Aorta (tissue), 5 donors: ENCODE results near the gene TNFAIP3. TPM values are rescaled to one million over a fixed set of nuclear protein-coding genes. Genes with fewer than 3 reads are reported as not detected.

Experiments
- ATAC-seq: fragments of 200-7000 bp; cut with Tn5 transposase; one replicate; pipeline ENCODE4 v1.9.1; 2022; ENCODE audit warnings: moderate library complexity; ENCODE audit not compliant: low FRiP score
- DNase-seq, 2 donors: peaks; one replicate each; pipeline ENCODE4 v3.0.0-alpha.2; 2020
- H3K27ac ChIP-seq, 2 donors: one replicate each; pipeline ENCODE4 v1.5.1; 2013; ENCODE audit warnings: low read length in 2 of 2, mild to moderate bottlenecking in 2 of 2, moderate library complexity in 2 of 2, control low read depth in 1 of 2, inconsistent platforms in 1 of 2, low read depth in 1 of 2
- H3K27me3 ChIP-seq, 2 donors: one replicate each; pipeline ENCODE4 v1.6.1; 2013; ENCODE audit warnings: control low read depth in 1 of 2, low read length in 1 of 2, mild to moderate bottlenecking in 1 of 2, moderate library complexity in 1 of 2; ENCODE audit not compliant: insufficient read depth in 2 of 2, control insufficient read depth in 1 of 2
- H3K36me3 ChIP-seq, 2 donors: one replicate each; pipeline ENCODE4 v1.6.1; 2013; ENCODE audit warnings: control low read depth in 1 of 2, low read length in 1 of 2, mild to moderate bottlenecking in 1 of 2; ENCODE audit not compliant: insufficient read depth in 2 of 2, control insufficient read depth in 1 of 2
- H3K4me1 ChIP-seq, 2 donors: one replicate each; pipeline ENCODE4 v1.6.1; 2013; ENCODE audit warnings: low read length in 2 of 2, control low read depth in 1 of 2, mild to moderate bottlenecking in 1 of 2, moderate library complexity in 1 of 2; ENCODE audit not compliant: insufficient read depth in 2 of 2, control insufficient read depth in 1 of 2
- H3K4me3 ChIP-seq, 2 donors: one replicate each; pipeline ENCODE4 v1.5.1; 2013; ENCODE audit warnings: low read length in 2 of 2, control low read depth in 1 of 2, mild to moderate bottlenecking in 1 of 2
- H3K9me3 ChIP-seq: one replicate; pipeline ENCODE4 v1.6.1; 2013; ENCODE audit warnings: mild to moderate bottlenecking, low read length; ENCODE audit not compliant: control insufficient read depth
- whole genome bisulfite sequencing, 2 donors: extraction: QIAGEN DNeasy Blood & Tissue Kit; methylation state at CpG; one replicate each; pipeline ENCODE4 v1.1.7; 2013; 5-methylcytosine and 5-hydroxymethylcytosine counted together
- intact Hi-C, 2 donors: fragments of 100-400 bp; cut with DNase I; formaldehyde crosslinking; loops; one replicate each; pipeline versions ENCODE4 v1.14.2 to v1.15.0; 2022
- polyA plus RNA-seq, 2 donors: library from polyadenylated mRNA; stranded (reverse); fragments of 200-250 nt; gene quantifications; one replicate each; pipeline ENCODE4 v1.2.3, GENCODE V29; 2013
- total RNA-seq, 2 donors: library from RNA; stranded (reverse); fragmentation: NEBNext Ultra II Directional; extraction: Animal tissue kit (Norgen Biotek cat#: 25700); gene quantifications; one replicate each; pipeline ENCODE4 v1.2.1, GENCODE V29; 2021
- donor health status: healthy with polysubstance abuse.
- donor health status: Bipolar disorder and iron deficiency.
- donor health status: DM: no; HTN: no; CAD: no.
- donor health status: DM: no; HTN: no; CAD: no.
- donor health status: DM: yes; HTN: yes; CAD: no.

Gene TNFAIP3
- total and polyA plus RNA-seq, 4 donors, result 4.9 to 40.2 (median 13.8) TPM

- intact Hi-C loops, result loop anchor here (5.0 to 10.0 kb wide), 3 partner anchors 67 to 650 kb away; partner anchors contain the start of gene IFNGR1 (in 1 of the 2)
- H3K36me3 ChIP-seq, result no peaks in the 10 kb centered on the region
- no peak overlapping the region for H3K4me3 ChIP-seq
- DNase-seq (no peak), ATAC-seq (no peak)
- H3K4me1 ChIP-seq, result no peaks in the 10 kb centered on the region
- H3K27me3 ChIP-seq, result no peaks in the 10 kb centered on the region
- no peaks in the 10 kb centered on the region for H3K9me3 ChIP-seq
- 92 to 94% methylated on average over 4 of the region's 4 CpGs for WGBS, 2 donors
- H3K27ac ChIP-seq, result no peak overlapping the region
Measured at GRCh38 chr6:137864812-137865508, 2.1 kb upstream of the TNFAIP3 start.

- H3K4me3 ChIP-seq, result peak overlapping the region; percentile 33 to 45
- WGBS, 2 donors, result 12 to 13% methylated on average over 25 of the region's 25 CpGs
- intact Hi-C loops, result loop anchor here (5.0 to 10.0 kb wide), 3 partner anchors 66 to 652 kb away; partner anchors contain the start of gene IFNGR1 (in 1 of the 2)
- no peaks in the 10 kb centered on the region for H3K4me1 ChIP-seq
- ATAC-seq, result peak; percentile 41
- DNase-seq, result no peak
- H3K9me3 ChIP-seq, result no peaks in the 10 kb centered on the region
- H3K27me3 ChIP-seq, result no peaks in the 10 kb centered on the region
- H3K36me3 ChIP-seq, result no peaks in the 10 kb centered on the region
- peak overlapping the region; percentile 4 to 40 for H3K27ac ChIP-seq
Measured at GRCh38 chr6:137866200-137866913, 702 bp upstream of the TNFAIP3 start.

DNA sequence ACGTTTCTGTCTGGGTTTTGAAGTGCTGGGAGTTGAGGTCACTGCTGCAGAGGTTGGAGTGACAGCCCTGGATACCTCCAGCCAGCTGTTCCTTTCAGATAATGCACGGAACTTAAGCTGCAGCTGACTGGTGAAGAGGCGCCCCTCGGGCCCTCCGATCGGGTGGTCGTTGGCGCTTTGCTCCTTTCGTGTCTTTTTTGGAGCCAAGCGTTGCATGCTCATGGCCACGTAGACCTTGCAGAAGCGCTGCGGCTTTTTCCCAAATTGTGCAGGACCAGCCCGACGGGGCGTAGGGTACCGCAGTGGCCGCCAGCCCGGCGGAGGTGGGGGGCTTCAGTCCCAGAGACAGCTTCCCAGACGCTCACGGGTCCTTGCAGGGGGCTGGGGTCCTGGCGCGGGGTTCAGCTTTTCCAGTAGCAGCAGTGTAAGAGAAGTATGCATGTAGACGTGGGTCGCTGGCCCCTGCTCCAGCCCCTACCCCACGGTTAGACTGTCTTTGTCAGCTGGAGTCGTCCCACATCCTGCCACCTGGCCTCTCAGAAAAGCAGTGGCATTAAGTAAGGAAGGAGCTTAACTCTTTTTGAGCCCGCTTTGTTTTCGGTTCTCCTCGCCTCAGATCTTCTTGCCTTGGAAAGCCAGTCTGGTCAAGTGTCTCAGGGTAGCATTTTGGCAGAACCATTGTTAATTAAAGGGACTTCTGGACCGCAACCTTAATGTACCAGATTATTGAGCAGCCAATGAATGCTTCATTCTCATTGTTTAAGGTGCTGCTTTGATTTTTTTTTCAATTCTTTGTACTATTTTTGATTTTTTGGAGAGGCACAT, 838 bp downstream of the TNFAIP3 start:
- H3K9me3 ChIP-seq, result no peaks in the 10 kb centered on the region
- intact Hi-C loops, result loop anchor here (5.0 to 10.0 kb wide), 3 partner anchors 64 to 653 kb away; partner anchors contain the start of gene IFNGR1 (in 1 of the 2)
- peak overlapping the region; percentile 75 to 78 for H3K4me3 ChIP-seq
- no peaks in the 10 kb centered on the region for H3K27me3 ChIP-seq
- no peaks in the 10 kb centered on the region for H3K36me3 ChIP-seq
- peak in 1 of 2 donors; percentile 54 for DNase-seq
- peak; percentile 20 for ATAC-seq
- no peak overlapping the region for H3K27ac ChIP-seq
- no peaks in the 10 kb centered on the region for H3K4me1 ChIP-seq
- 5 to 9% methylated on average over 32 of the region's 32 CpGs for WGBS, 2 donors

- H3K36me3 ChIP-seq, result no peaks in the 10 kb centered on the region
- intact Hi-C loops, result loop anchor here (5.0 to 10.0 kb wide), 3 partner anchors 63 to 654 kb away; partner anchors contain the start of gene IFNGR1 (in 1 of the 2)
- DNase-seq (no peak), ATAC-seq (no peak)
- H3K4me1 ChIP-seq, result no peaks in the 10 kb centered on the region
- no peaks in the 10 kb centered on the region for H3K27me3 ChIP-seq
- no peaks in the 10 kb centered on the region for H3K9me3 ChIP-seq
- WGBS, 2 donors, result 70 to 71% methylated on average over 10 of the region's 10 CpGs
- H3K27ac ChIP-seq, result no peak overlapping the region
- H3K4me3 ChIP-seq, result no peak overlapping the region
Measured at GRCh38 chr6:137868721-137869548, 1.9 kb downstream of the TNFAIP3 start.

- DNase-seq, result no peak
- 87 to 93% methylated on average over 3 of the region's 3 CpGs for WGBS, 2 donors
- no peaks in the 10 kb centered on the region for H3K9me3 ChIP-seq
- no peak overlapping the region for H3K4me3 ChIP-seq
- ATAC-seq, result no peak
- H3K4me1 ChIP-seq, result no peaks in the 10 kb centered on the region
- H3K36me3 ChIP-seq, result no peaks in the 10 kb centered on the region
- intact Hi-C loops, result loop anchor here (5.0 to 10.0 kb wide), 3 partner anchors 63 to 655 kb away; partner anchors contain the start of gene IFNGR1 (in 1 of the 2)
- no peaks in the 10 kb centered on the region for H3K27me3 ChIP-seq
- no peak overlapping the region for H3K27ac ChIP-seq
Measured at GRCh38 chr6:137869549-137870307, 2.7 kb downstream of the TNFAIP3 start.

GRCh38 chr6:137870308-137870644, 3.2 kb downstream of the TNFAIP3 start:
- no peak for DNase-seq
- Histone ChIP-seq H3K36me3 (peaks cover 0 to 2% of the 10 kb centered on the region in 2 donors), H3K9me3 (no peaks in the 10 kb centered on the region), H3K4me3 (no peak overlapping the region), H3K4me1 (no peaks in the 10 kb centered on the region), H3K27ac (no peak overlapping the region), H3K27me3 (no peaks in the 10 kb centered on the region)
- no peak for ATAC-seq
- intact Hi-C loops, result no loop called here
- 79 to 81% methylated on average over 5 of the region's 5 CpGs for WGBS, 2 donors

GRCh38 chr6:137870744-137871247, 3.7 kb downstream of the TNFAIP3 start:
- WGBS, 2 donors, result 56 to 63% methylated on average over 4 of the region's 4 CpGs
- peaks cover 0 to 2% of the 10 kb centered on the region in 2 donors for H3K36me3 ChIP-seq
- intact Hi-C loops, result no loop called here
- no peaks in the 10 kb centered on the region for H3K4me1 ChIP-seq
- H3K9me3 ChIP-seq, result no peaks in the 10 kb centered on the region
- DNase-seq, result no peak
- no peak overlapping the region for H3K27ac ChIP-seq
- no peak overlapping the region for H3K4me3 ChIP-seq
- no peak for ATAC-seq
- H3K27me3 ChIP-seq, result no peaks in the 10 kb centered on the region
